Activated naive CD8-positive, alpha-beta T cell (primary cell): Measurements from ENCODE around the gene PSMB9.

ENCODE experiments used
- H3K27ac Mint-ChIP-seq: one replicate; pipeline ENCODE4 v1.8.0; 2021; ENCODE audit warnings: mixed read lengths
- H3K27me3 Mint-ChIP-seq: one replicate; pipeline ENCODE4 v1.8.0; 2021; ENCODE audit warnings: mixed read lengths
- H3K36me3 Mint-ChIP-seq: one replicate; pipeline ENCODE4 v1.8.0; 2021; ENCODE audit warnings: mixed read lengths
- H3K4me1 Mint-ChIP-seq: one replicate; pipeline ENCODE4 v1.8.0; 2021; ENCODE audit warnings: low read depth, mixed read lengths
- H3K4me3 Mint-ChIP-seq: one replicate; pipeline ENCODE4 v1.8.0; 2021; ENCODE audit warnings: mild to moderate bottlenecking, mixed read lengths
- H3K9me3 Mint-ChIP-seq: one replicate; pipeline ENCODE4 v1.8.0; 2021; ENCODE audit warnings: low read depth, mixed read lengths

PSMB9 gene

GRCh38 chr6:32832535-32832934 is 21.5 kb upstream of the PSMB9 start:
- H3K27me3 Mint-ChIP-seq: no peaks in the 10 kb centered on the region
- H3K4me3 Mint-ChIP-seq: peak overlapping the region; percentile 40
- no peaks in the 10 kb centered on the region for H3K9me3 Mint-ChIP-seq
- peaks cover 35% of the 10 kb centered on the region for H3K36me3 Mint-ChIP-seq
- peaks cover 74% of the 10 kb centered on the region for H3K4me1 Mint-ChIP-seq
- H3K27ac Mint-ChIP-seq: no peak overlapping the region

GRCh38 chr6:32833664-32834063 is 20.3 kb upstream of the PSMB9 start:
- Mint-ChIP-seq H3K27ac (peak overlapping the region; percentile 100), H3K9me3 (no peaks in the 10 kb centered on the region), H3K27me3 (no peaks in the 10 kb centered on the region), H3K4me3 (peak overlapping the region; percentile 92), H3K36me3 (peaks cover 34% of the 10 kb centered on the region), H3K4me1 (peaks cover 72% of the 10 kb centered on the region)

GRCh38 chr6:32835167-32835893 is 18.7 kb upstream of the PSMB9 start:
- peak overlapping the region; percentile 92 for H3K4me3 Mint-ChIP-seq
- no peaks in the 10 kb centered on the region for H3K9me3 Mint-ChIP-seq
- H3K4me1 Mint-ChIP-seq: peaks cover 79% of the 10 kb centered on the region
- peaks cover 38% of the 10 kb centered on the region for H3K36me3 Mint-ChIP-seq
- peak overlapping the region; percentile 100 for H3K27ac Mint-ChIP-seq
- H3K27me3 Mint-ChIP-seq: no peaks in the 10 kb centered on the region

- no peaks in the 10 kb centered on the region for H3K27me3 Mint-ChIP-seq
- peak overlapping the region; percentile 100 for H3K27ac Mint-ChIP-seq
- peak overlapping the region; percentile 92 for H3K4me3 Mint-ChIP-seq
- H3K4me1 Mint-ChIP-seq: peaks cover 86% of the 10 kb centered on the region
- peaks cover 40% of the 10 kb centered on the region for H3K36me3 Mint-ChIP-seq
- no peaks in the 10 kb centered on the region for H3K9me3 Mint-ChIP-seq
Measured at GRCh38 chr6:32836873-32837272, 17.1 kb upstream of the PSMB9 start.

GRCh38 chr6:32837651-32838113 is 16.3 kb upstream of the PSMB9 start:
- H3K27ac Mint-ChIP-seq: peak overlapping the region; percentile 100
- no peaks in the 10 kb centered on the region for H3K27me3 Mint-ChIP-seq
- H3K4me3 Mint-ChIP-seq: peak overlapping the region; percentile 92
- no peaks in the 10 kb centered on the region for H3K9me3 Mint-ChIP-seq
- H3K4me1 Mint-ChIP-seq: peaks cover 84% of the 10 kb centered on the region
- peaks cover 46% of the 10 kb centered on the region for H3K36me3 Mint-ChIP-seq

GRCh38 chr6:32838114-32838958 is 15.7 kb upstream of the PSMB9 start, which contains the start of gene TAP2:
TSS of gene TAP2 (minus strand) at chr6:32838739. CDS start at chr6:32838233, 506 bp downstream.
- H3K36me3 Mint-ChIP-seq: peaks cover 50% of the 10 kb centered on the region
- H3K9me3 Mint-ChIP-seq: no peaks in the 10 kb centered on the region
- H3K27me3 Mint-ChIP-seq: no peaks in the 10 kb centered on the region
- H3K27ac Mint-ChIP-seq: peak within 1 kb of the TSS; percentile 100
- H3K4me3 Mint-ChIP-seq: peak within 1 kb of the TSS; percentile 99
- H3K4me1 Mint-ChIP-seq: peaks cover 81% of the 10 kb centered on the region

- no peaks in the 10 kb centered on the region for H3K9me3 Mint-ChIP-seq
- peaks cover 71% of the 10 kb centered on the region for H3K4me1 Mint-ChIP-seq
- peak overlapping the region; percentile 100 for H3K27ac Mint-ChIP-seq
- H3K36me3 Mint-ChIP-seq: peaks cover 46% of the 10 kb centered on the region
- H3K4me3 Mint-ChIP-seq: peak overlapping the region; percentile 99
- H3K27me3 Mint-ChIP-seq: no peaks in the 10 kb centered on the region
Measured at GRCh38 chr6:32839356-32839755, 14.6 kb upstream of the PSMB9 start.

GRCh38 chr6:32840604-32841246 is 13.3 kb upstream of the PSMB9 start:
- Mint-ChIP-seq H3K36me3 (peaks cover 47% of the 10 kb centered on the region), H3K27me3 (no peaks in the 10 kb centered on the region), H3K9me3 (no peaks in the 10 kb centered on the region), H3K4me3 (peak overlapping the region; percentile 99), H3K4me1 (peaks cover 69% of the 10 kb centered on the region), H3K27ac (peak overlapping the region; percentile 100)

- H3K9me3 Mint-ChIP-seq: no peaks in the 10 kb centered on the region
- H3K4me1 Mint-ChIP-seq: peaks cover 68% of the 10 kb centered on the region
- H3K4me3 Mint-ChIP-seq: peak overlapping the region; percentile 99
- H3K36me3 Mint-ChIP-seq: peaks cover 45% of the 10 kb centered on the region
- peak overlapping the region; percentile 100 for H3K27ac Mint-ChIP-seq
- no peaks in the 10 kb centered on the region for H3K27me3 Mint-ChIP-seq
Measured at GRCh38 chr6:32842021-32842650, 11.9 kb upstream of the PSMB9 start.

GRCh38 chr6:32842690-32843089 is 11.3 kb upstream of the PSMB9 start:
- H3K4me3 Mint-ChIP-seq: peak overlapping the region; percentile 99
- H3K27ac Mint-ChIP-seq: peak overlapping the region; percentile 100
- peaks cover 70% of the 10 kb centered on the region for H3K4me1 Mint-ChIP-seq
- H3K27me3 Mint-ChIP-seq: no peaks in the 10 kb centered on the region
- no peaks in the 10 kb centered on the region for H3K9me3 Mint-ChIP-seq
- H3K36me3 Mint-ChIP-seq: peaks cover 48% of the 10 kb centered on the region

- H3K27me3 Mint-ChIP-seq: no peaks in the 10 kb centered on the region
- H3K9me3 Mint-ChIP-seq: no peaks in the 10 kb centered on the region
- peaks cover 78% of the 10 kb centered on the region for H3K4me1 Mint-ChIP-seq
- peak overlapping the region; percentile 99 for H3K4me3 Mint-ChIP-seq
- peak overlapping the region; percentile 100 for H3K27ac Mint-ChIP-seq
- peaks cover 55% of the 10 kb centered on the region for H3K36me3 Mint-ChIP-seq
Measured at GRCh38 chr6:32843331-32843978, 10.5 kb upstream of the PSMB9 start.

GRCh38 chr6:32843979-32844838 is 9.8 kb upstream of the PSMB9 start, which contains the start of gene PSMB8:
TSS of gene PSMB8 (minus strand) at chr6:32844047. CDS start at chr6:32843996, 51 bp downstream.
- H3K27ac Mint-ChIP-seq: peak within 1 kb of the TSS; percentile 100
- H3K27me3 Mint-ChIP-seq: no peaks in the 10 kb centered on the region
- peaks cover 63% of the 10 kb centered on the region for H3K36me3 Mint-ChIP-seq
- H3K9me3 Mint-ChIP-seq: no peaks in the 10 kb centered on the region
- H3K4me3 Mint-ChIP-seq: peak within 1 kb of the TSS; percentile 99
- peaks cover 82% of the 10 kb centered on the region for H3K4me1 Mint-ChIP-seq

- Mint-ChIP-seq H3K36me3 (peaks cover 65% of the 10 kb centered on the region), H3K4me1 (peaks cover 81% of the 10 kb centered on the region), H3K9me3 (no peaks in the 10 kb centered on the region), H3K27me3 (no peaks in the 10 kb centered on the region), H3K4me3 (peak overlapping the region; percentile 99), H3K27ac (peak overlapping the region; percentile 100)
Measured at GRCh38 chr6:32844839-32845383, 9.1 kb upstream of the PSMB9 start.
